GM19328 (cell line): ENCODE results near the gene OXER1.

Source experiments
- ATAC-seq: cut with Tn5 transposase; IDR thresholded peaks from one replicate; pipeline ENCODE4 v1.9.1; 2021; ENCODE audit warnings: mild to moderate bottlenecking, moderate library complexity; ENCODE audit not compliant: unreplicated experiment

Gene OXER1

GRCh38 chr2:42770288-42771131, 6.6 kb upstream of the OXER1 start:
- ATAC-seq: no peak

- ATAC-seq: no peak
Observed at GRCh38 chr2:42769583-42770287, 5.8 kb upstream of the OXER1 start.

GRCh38 chr2:42768706-42769256, 4.8 kb upstream of the OXER1 start:
- ATAC-seq: no peak

GRCh38 chr2:42767899-42768705, 4.2 kb upstream of the OXER1 start:
- no peak for ATAC-seq

GRCh38 chr2:42767080-42767898, 3.4 kb upstream of the OXER1 start:
- no peak for ATAC-seq

- ATAC-seq: no peak
Observed at GRCh38 chr2:42765686-42766085, 1.8 kb upstream of the OXER1 start.

- no peak for ATAC-seq
Observed at GRCh38 chr2:42764901-42765300, 966 bp upstream of the OXER1 start.

- no peak for ATAC-seq
Observed at GRCh38 chr2:42762823-42763804, 821 bp downstream of the OXER1 start.

GRCh38 chr2:42762155-42762554, 1.8 kb downstream of the OXER1 start:
- ATAC-seq: no peak

GRCh38 chr2:42761554-42761953, 2.4 kb downstream of the OXER1 start:
- ATAC-seq: no peak

- no peak for ATAC-seq
Observed at GRCh38 chr2:42758751-42759150, 5.2 kb downstream of the OXER1 start.

- ATAC-seq: no peak
Observed at GRCh38 chr2:42757981-42758740, 5.8 kb downstream of the OXER1 start.

- ATAC-seq: no peak
Observed at GRCh38 chr2:42756966-42757513, 6.9 kb downstream of the OXER1 start.

- no peak for ATAC-seq
Observed at GRCh38 chr2:42756150-42756775, 7.7 kb downstream of the OXER1 start.

GRCh38 chr2:42755191-42755880, 8.6 kb downstream of the OXER1 start:
- ATAC-seq: no peak

- no peak for ATAC-seq
Observed at GRCh38 chr2:42754776-42755140, 9.2 kb downstream of the OXER1 start.
